Progenitor cell of endocrine pancreas (in vitro differentiated cells): ENCODE data around the gene TRPM2. TPM values are rescaled to one million over a fixed set of nuclear protein-coding genes. Genes with fewer than 3 reads are reported as not detected.

Source experiments
- DNase-seq: peaks from one replicate; pipeline ENCODE4 v3.0.0; 2021; ENCODE audit warnings: low spot score; ENCODE audit not compliant: unreplicated experiment
- H3K27ac Mint-ChIP-seq: 2 replicates; pipeline ENCODE4 v1.8.0; 2021; ENCODE audit warnings: mild to moderate bottlenecking, moderate library complexity, mixed read lengths
- H3K27me3 Mint-ChIP-seq: 2 replicates; pipeline ENCODE4 v1.8.0; 2021; ENCODE audit warnings: mixed read lengths
- H3K36me3 Mint-ChIP-seq: 2 replicates; pipeline ENCODE4 v1.8.0; 2022; ENCODE audit warnings: mixed read lengths; ENCODE audit not compliant: insufficient read depth
- H3K4me1 Mint-ChIP-seq: 2 replicates; pipeline ENCODE4 v1.8.0; 2021; ENCODE audit warnings: low read depth, mixed read lengths
- H3K4me3 Mint-ChIP-seq: 2 replicates; pipeline ENCODE4 v1.8.0; 2021; ENCODE audit warnings: low read depth, mild to moderate bottlenecking, moderate library complexity, mixed read lengths
- H3K9me3 Mint-ChIP-seq: 2 replicates; pipeline ENCODE4 v1.8.0; 2021; ENCODE audit warnings: low read depth, mixed read lengths
- CTCF ChIP-seq: fragments of 200-600 bp; sonication (generic); IDR thresholded peaks from one replicate; pipeline ENCODE4 v1.5.0; 2021; ENCODE audit warnings: antibody characterized with exemption, mild to moderate bottlenecking; ENCODE audit not compliant: unreplicated experiment
- total RNA-seq: library from RNA; stranded (reverse); gene quantifications from 2 replicates; pipeline ENCODE4 v1.2.1, GENCODE V29; 2021

The TRPM2 gene
- total RNA-seq, 1 donor from 2014 or later: 0.17 TPM

- Mint-ChIP-seq H3K9me3 (no peaks in the 10 kb centered on the region), H3K27me3 (peaks cover 3% of the 10 kb centered on the region), H3K4me1 (no peaks in the 10 kb centered on the region), H3K27ac (no peak overlapping the region), H3K4me3 (no peak overlapping the region), H3K36me3 (no peaks in the 10 kb centered on the region)
- no peak for TF ChIP-seq CTCF
- DNase-seq: no peak
These were observed 2.5 kb upstream of the TRPM2 start for GRCh38 chr21:44350773-44351481.

GRCh38 chr21:44351535-44352252 is 1.7 kb upstream of the TRPM2 start:
- no peak for TF ChIP-seq CTCF
- Mint-ChIP-seq H3K36me3 (no peaks in the 10 kb centered on the region), H3K4me3 (no peak overlapping the region), H3K4me1 (no peaks in the 10 kb centered on the region), H3K27me3 (no peaks in the 10 kb centered on the region), H3K9me3 (no peaks in the 10 kb centered on the region), H3K27ac (no peak overlapping the region)
- DNase-seq: no peak

GRCh38 chr21:44352253-44352860 is 1.1 kb upstream of the TRPM2 start:
- DNase-seq: no peak
- no peaks in the 10 kb centered on the region for H3K27me3 Mint-ChIP-seq
- no peaks in the 10 kb centered on the region for H3K4me1 Mint-ChIP-seq
- H3K4me3 Mint-ChIP-seq: no peak overlapping the region
- no peak for TF ChIP-seq CTCF
- H3K9me3 Mint-ChIP-seq: no peaks in the 10 kb centered on the region
- no peak overlapping the region for H3K27ac Mint-ChIP-seq
- H3K36me3 Mint-ChIP-seq: no peaks in the 10 kb centered on the region

- TF ChIP-seq CTCF: no peak
- Mint-ChIP-seq H3K27ac (no peak overlapping the region), H3K36me3 (no peaks in the 10 kb centered on the region), H3K9me3 (no peaks in the 10 kb centered on the region), H3K4me1 (no peaks in the 10 kb centered on the region), H3K4me3 (no peak overlapping the region), H3K27me3 (no peaks in the 10 kb centered on the region)
- no peak for DNase-seq
These were observed 582 bp downstream of the TRPM2 start for GRCh38 chr21:44354001-44354405.
